ENCODE measurements around the gene SHB.

The SHB gene

GRCh38 chr9:37961351-37961750 is 107.7 kb downstream of the SHB start:
- no peak overlapping the region for H3K27ac ChIP-seq (ENCODE audit: extremely low read depth, low read depth, low read length)
- H3K36me3 ChIP-seq (ENCODE audit: control insufficient read depth in 2 of 2, insufficient read depth in 1 of 2, low read length in 2 of 2): peaks cover 0 to 27% of the 10 kb centered on the region in 2 experiments; a peak in 1 of 3 replicates
- POLR2A ChIA-PET: no interaction called here
- no peaks in the 10 kb centered on the region for H3K9me3 ChIP-seq (ENCODE audit: control insufficient read depth, insufficient read depth, low read depth, low read length)
- TF ChIP-seq ZNF311 (tag by site-specific recombination; IDR thresholded peaks at IDR 0.05; ENCODE audit: borderline replicate concordance) (no peak), RBAK (tag by site-specific recombination; IDR thresholded peaks at IDR 0.05) (no peak), SP3 (tag by site-specific recombination; IDR thresholded peaks at IDR 0.05) (no peak), ZNF214 (tag by site-specific recombination; IDR thresholded peaks at IDR 0.05; ENCODE audit: borderline replicate concordance) (no peak), ZNF623 (tag by site-specific recombination; IDR thresholded peaks at IDR 0.05) (no peak), ZFHX2 (tag by site-specific recombination; conservative IDR thresholded peaks at IDR 0.05) (no peak), ZBTB26 (tag by site-specific recombination; optimal IDR thresholded peaks at IDR 0.05) (no peak), ZNF544 (tag by site-specific recombination; IDR thresholded peaks at IDR 0.05) (no peak), ZNF362 (tag by site-specific recombination; IDR thresholded peaks at IDR 0.05) (no peak)
- H3K4me1 ChIP-seq (ENCODE audit: control insufficient read depth, insufficient read depth, low read length): no peaks in the 10 kb centered on the region
- CTCF ChIA-PET: interaction anchor here (0.9 kb wide), 1 partner anchor 128 kb away, joined by 5 read pairs; no protein-coding TSS in a partner anchor
- H3K4me3 ChIP-seq (ENCODE audit: low read depth, low read length): no peak overlapping the region

- CTCF ChIA-PET: no interaction called here
- Histone ChIP-seq H3K4me1 (ENCODE audit: control insufficient read depth, insufficient read depth, low read length) (no peaks in the 10 kb centered on the region), H3K4me3 (ENCODE audit: low read depth, low read length) (no peak overlapping the region), H3K27ac (ENCODE audit: extremely low read depth, low read depth, low read length) (no peak overlapping the region), H3K9me3 (ENCODE audit: control insufficient read depth, insufficient read depth, low read depth, low read length) (no peaks in the 10 kb centered on the region), H3K36me3 (ENCODE audit: control insufficient read depth in 2 of 2, insufficient read depth in 1 of 2, low read length in 2 of 2) (peaks cover 0 to 34% of the 10 kb centered on the region in 2 experiments; a peak in 1 of 3 replicates)
- POLR2A ChIA-PET: no interaction called here
- TF ChIP-seq ZNF501 (tag by site-specific recombination; IDR thresholded peaks at IDR 0.05): no peak
- TF ChIP-seq HOXD13 (CRISPR knock-in tag; IDR thresholded peaks at IDR 0.05; ENCODE audit: borderline replicate concordance): no peak
- TF ChIP-seq REPIN1 (tag by site-specific recombination; IDR thresholded peaks at IDR 0.05; ENCODE audit: low read depth): no peak
- TF ChIP-seq ZNF558 (tag by site-specific recombination; IDR thresholded peaks at IDR 0.05): no peak
- TF ChIP-seq ZNF660 (tag by site-specific recombination; IDR thresholded peaks at IDR 0.05): no peak
- TF ChIP-seq KLF8 (tag by site-specific recombination; IDR thresholded peaks at IDR 0.05): no peak
- TF ChIP-seq ZNF24 (tag by site-specific recombination; IDR thresholded peaks at IDR 0.05): no peak
- no peak for TF ChIP-seq MYNN (tag by site-specific recombination; IDR thresholded peaks at IDR 0.05; ENCODE audit: borderline replicate concordance)
- TF ChIP-seq ZNF488 (tag by site-specific recombination; IDR thresholded peaks at IDR 0.05): no peak
- no peak for TF ChIP-seq ZSCAN23 (tag by site-specific recombination; IDR thresholded peaks at IDR 0.05)
- TF ChIP-seq ZNF221 (tag by site-specific recombination; IDR thresholded peaks at IDR 0.05; ENCODE audit: borderline replicate concordance): no peak
- TF ChIP-seq ZNF580 (tag by site-specific recombination; IDR thresholded peaks at IDR 0.05): no peak
- TF ChIP-seq ZNF629 (tag by site-specific recombination; IDR thresholded peaks at IDR 0.05): no peak
- TF ChIP-seq ZNF513 (tag by site-specific recombination; IDR thresholded peaks at IDR 0.05): no peak
- no peak for TF ChIP-seq ZNF26 (tag by site-specific recombination; IDR thresholded peaks at IDR 0.05)
Measured at GRCh38 chr9:37960631-37961030, 108.4 kb downstream of the SHB start.
